PC-3 (cell line): ENCODE measurements around the gene FAHD2A.

Source experiments
- CTCF ChIP-seq: fragments of 300-600 bp; sonication (generic); conservative IDR thresholded peaks from 2 replicates; pipeline ENCODE4 v1.5.1; 2017; ENCODE audit warnings: antibody characterized with exemption, low read depth, mild to moderate bottlenecking, low read length
- EZH2 ChIP-seq: fragments of 300-600 bp; sonication (generic); IDR thresholded peaks from one replicate; pipeline ENCODE4 v1.6.1; 2017; ENCODE audit warnings: antibody characterized with exemption, mild to moderate bottlenecking, low read length; ENCODE audit not compliant: unreplicated experiment
- EZH2phosphoT487 ChIP-seq: fragments of 300-600 bp; sonication (generic); IDR thresholded peaks from 2 replicates; pipeline ENCODE4 v1.6.1; 2018; ENCODE audit warnings: mild to moderate bottlenecking, antibody characterized with exemption, low read length, borderline replicate concordance

- TF ChIP-seq CTCF (no peak), EZH2 (no peak), EZH2phosphoT487 (no peak)
Observed at GRCh38 chr2:95392320-95392719, 10.2 kb upstream of the FAHD2A start.
